ENCODE data around the gene BRIX1.

Gene BRIX1, protein sequence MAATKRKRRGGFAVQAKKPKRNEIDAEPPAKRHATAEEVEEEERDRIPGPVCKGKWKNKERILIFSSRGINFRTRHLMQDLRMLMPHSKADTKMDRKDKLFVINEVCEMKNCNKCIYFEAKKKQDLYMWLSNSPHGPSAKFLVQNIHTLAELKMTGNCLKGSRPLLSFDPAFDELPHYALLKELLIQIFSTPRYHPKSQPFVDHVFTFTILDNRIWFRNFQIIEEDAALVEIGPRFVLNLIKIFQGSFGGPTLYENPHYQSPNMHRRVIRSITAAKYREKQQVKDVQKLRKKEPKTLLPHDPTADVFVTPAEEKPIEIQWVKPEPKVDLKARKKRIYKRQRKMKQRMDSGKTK

DNA sequence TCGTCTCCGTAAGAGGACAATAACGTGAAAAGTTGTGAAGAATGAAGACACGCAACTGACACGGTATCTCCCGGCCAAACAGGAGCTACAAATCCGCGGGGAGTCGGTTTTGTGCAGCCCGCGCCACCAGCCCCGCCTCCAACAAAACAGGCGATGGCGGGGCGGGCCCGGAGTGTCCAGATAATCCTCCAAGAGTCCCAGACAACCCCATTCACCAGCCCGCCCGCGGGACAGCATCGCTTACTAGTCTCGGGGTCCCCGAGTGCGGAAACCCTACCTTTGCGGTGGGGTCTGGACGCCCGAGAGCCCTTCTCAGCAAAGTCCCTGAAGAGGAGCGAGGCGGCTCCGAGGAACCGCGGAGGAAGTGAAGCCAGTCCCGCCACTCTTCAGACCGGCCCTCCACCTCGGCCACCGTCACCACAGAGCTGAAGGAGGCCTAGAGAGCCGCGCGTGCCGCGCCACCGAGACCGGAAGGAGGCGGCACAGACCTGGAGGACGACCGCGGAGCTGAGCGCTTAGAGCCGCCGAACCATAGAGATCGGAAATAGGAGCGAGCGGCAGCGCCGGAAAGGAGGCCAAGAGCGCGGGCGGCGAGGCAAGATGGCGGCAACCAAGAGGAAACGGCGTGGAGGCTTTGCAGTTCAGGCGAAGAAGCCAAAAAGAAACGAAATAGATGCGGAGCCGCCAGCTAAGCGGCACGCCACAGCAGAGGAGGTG, at the start of gene BRIX1, which contains the start of gene RAD1:
Gene BRIX1 (plus strand): TSS at position 573 of the 717 bp plus-strand sequence. CDS start 28 bp downstream, at position 601.
Gene RAD1 (minus strand): TSS at position 366 of the 717 bp plus-strand sequence. CDS start 612 bp downstream, outside the sequence.
- ATAC-seq (peak; percentile 99), DNase-seq (peak; percentile 93)

DNA sequence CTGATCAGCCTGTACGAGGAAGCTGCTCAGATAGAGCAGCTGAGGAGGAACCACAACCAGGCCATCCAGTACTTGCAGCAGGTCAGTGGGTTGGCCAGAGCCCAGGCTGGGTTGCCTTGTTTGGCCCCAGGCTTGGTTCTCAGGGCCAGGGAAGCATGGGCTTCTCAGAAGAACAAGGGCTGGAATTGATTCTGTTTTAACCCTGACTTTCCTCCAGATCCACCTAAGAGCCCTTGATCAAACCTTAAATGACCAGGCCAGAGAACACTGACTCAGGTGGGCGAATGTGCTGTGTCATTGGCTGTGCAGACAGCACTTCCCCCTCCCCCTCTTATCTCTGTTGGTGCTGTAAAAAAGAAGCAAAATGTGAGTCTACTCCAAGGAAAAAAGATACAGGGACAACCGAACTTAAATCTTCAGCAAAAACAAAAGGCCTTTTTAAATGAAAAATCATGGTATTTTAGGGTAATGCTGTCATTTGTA, 48.5 kb upstream of the BRIX1 start:
- ATAC-seq: no peak
- DNase-seq: no peak

DNA sequence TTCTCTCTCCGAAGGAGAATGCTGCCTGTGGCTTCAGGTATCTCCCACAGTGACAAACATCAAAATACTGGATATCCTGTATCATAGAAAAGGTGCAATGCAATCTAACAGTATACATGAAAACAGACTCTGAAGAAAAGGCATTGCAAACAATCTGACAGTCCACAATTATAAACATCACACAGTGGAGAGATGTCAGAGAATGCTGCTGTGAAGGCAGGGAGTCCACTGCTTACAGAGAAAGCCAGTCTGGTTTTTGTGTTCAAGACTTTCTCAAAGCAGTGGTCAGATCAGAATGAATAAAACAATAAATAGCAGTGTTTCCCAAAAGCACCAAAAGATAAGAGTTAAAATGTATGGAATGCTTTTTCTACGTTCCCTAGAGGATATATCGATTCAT, 47.9 kb upstream of the BRIX1 start:
- no peak for ATAC-seq

DNA sequence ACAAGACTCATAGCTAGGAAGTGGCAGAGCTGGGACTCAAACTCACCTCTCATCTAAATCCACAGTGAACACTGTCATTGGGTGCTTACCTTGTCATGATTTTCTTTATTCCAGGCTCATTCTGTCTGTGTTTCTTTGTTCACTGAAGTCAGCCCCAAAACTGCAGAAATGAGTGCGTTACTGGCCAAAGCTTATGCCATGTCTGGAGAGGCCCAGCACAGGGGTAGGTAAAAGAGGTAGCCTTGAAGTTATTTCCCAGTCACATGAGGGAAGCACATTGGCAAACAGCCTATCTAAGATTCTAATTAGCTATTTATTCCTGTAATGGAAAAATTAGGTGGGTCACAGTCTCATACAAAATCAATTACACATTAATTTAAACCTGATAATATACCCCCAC, 46.7 kb upstream of the BRIX1 start:
- ATAC-seq: no peak
- no peak for DNase-seq

More for the DNA sequence above, 47.9 kb upstream of the BRIX1 start:
- DNase-seq: no peak

DNA sequence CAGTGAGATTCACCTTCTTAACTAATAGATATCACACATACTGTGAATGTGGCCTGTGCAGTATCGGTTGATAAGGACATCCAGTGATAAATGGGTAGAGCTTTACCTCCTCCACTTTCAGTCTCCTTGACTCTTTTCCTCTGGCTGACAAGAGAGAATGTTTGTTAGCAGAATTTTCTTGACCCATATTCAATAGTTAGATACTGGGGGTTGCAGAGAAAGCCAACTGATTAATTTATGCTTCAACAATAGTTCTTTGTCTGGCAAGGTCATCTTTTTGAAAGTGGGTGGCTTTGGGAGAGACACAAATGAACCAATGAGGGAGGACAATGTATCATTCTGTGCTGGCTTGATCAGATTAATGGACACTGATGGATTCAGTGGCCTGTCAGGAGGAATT, 46.3 kb upstream of the BRIX1 start:
- ATAC-seq (no peak), DNase-seq (no peak)

DNA sequence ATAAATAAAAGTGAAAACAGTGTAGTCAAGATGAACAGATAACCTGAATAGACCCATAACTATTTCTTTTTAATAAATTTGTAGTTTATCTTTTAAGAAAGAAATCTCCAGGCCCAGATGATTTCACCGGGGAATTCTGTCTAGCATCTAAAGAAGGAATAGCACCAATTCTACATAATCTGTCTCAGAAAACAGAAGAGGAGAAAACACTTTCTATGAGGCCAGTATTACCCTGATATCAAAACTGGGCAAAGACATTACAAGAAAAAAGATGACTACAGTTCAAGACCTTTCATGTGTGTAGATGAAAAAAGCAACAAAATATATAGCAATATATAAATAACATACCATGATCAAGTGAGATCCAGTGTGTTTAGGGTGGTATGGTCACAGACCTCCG, 45.1 kb upstream of the BRIX1 start:
- no peak for DNase-seq
- ATAC-seq: no peak

DNA sequence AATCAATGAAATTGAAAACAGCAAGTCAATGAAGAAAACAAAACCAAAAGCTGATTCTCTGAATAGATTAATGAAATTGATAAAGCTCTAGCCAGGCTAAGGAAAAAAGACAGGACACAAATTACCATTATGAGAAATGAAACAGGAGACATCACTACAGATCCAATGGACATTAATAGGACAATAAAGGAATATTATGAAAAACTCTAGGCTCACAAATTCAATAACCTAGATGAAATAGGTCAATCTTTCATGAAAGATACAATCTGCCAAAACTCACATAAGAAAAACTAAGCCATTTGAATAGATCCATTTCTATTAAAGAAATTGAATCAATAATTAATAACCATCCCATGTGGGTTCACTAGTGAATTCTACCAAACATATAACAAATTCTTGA, 39.2 kb upstream of the BRIX1 start:
- DNase-seq (no peak), ATAC-seq (no peak)

DNA sequence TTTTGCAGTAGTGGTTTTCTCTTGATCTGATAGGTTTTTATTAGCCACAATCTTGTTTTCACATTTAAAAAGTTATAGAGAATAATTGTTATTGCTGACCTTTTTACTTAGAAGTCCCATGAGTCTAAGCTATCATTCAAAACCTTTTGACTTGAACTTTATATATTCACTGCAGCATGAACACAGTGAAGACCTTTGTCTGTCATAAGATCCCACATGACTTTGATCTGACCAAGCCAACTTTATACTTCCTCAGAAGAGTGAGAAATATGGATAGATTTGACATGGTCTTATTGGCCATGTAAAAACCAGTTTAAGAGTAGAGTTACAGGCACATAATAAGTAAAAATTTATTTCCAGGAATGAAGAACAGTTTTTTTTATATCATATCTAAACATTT, 34.3 kb upstream of the BRIX1 start:
- DNase-seq (no peak), ATAC-seq (no peak)

DNA sequence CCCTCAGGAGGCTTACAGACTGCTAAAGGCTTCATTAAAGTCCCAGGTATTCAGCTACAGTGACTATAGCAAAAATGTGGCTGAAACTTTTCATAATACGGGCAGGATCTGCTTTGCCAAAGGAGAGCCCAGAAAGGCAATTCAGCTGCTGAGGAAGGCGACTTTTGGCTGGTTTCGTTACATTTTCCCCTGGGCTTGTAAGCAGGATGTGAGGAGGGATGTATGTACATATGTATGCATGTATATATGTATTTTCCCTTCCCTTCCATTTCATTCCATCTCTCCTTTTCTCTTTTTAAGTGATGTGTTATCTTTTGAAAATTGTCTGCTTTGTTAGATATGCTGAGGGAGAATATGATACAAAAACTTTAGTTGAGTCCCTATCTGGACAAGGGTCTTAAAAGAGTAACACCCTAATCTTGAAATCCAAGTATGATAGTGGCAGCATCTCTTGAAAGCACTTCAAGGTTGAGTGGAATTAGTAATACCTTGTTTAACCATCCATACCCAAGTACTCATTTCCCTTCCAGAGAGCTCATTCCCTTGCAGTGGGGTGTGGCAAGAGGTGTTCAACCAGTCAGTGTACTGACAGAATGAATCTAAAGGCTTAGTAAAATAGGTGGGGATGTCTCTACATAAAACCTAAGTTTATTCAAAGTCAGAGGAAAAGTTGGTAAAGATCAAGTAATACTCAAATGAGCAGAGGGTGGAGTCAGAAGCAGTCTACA, 29.0 kb upstream of the BRIX1 start:
- ATAC-seq: no peak
- DNase-seq: no peak

DNA sequence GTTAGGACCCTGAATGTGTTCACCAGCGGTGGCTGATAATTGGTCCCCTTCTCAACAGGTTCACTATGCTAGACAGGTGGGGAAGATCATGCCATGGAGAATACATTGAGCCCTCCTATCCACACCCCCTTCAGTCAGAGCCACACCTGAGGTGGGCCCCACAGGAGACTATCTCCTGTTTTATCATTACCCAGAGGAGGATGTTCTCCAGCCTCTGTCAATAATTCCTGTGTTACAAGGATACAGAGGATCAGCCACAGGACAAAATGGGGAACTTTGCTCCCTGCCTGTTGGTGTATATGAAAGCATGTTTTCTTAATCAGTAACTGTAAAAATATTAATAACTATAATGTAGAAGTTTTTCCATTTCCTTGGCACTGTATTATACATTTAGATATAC, 26.1 kb upstream of the BRIX1 start:
- ATAC-seq (no peak), DNase-seq (no peak)

DNA sequence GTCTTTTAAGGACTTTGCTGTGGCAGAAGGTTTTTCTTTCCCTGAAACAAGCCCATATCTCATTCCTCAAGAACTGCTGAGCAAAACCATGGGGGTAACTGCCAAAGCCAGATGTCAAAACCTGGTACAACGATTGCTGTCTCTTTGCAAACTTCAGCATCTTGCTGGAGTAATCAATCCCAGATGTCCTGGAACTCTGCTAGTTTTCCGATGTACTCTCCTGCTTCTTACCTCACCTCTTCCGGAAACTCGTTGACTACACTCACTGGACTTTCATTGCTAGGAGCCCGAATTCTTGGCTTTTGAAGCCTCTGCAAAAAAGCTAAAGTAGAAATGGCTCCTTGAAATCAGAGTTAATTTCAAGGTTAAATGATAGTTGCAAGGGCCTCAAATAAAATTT, 23.5 kb upstream of the BRIX1 start:
- DNase-seq: no peak
- no peak for ATAC-seq

DNA sequence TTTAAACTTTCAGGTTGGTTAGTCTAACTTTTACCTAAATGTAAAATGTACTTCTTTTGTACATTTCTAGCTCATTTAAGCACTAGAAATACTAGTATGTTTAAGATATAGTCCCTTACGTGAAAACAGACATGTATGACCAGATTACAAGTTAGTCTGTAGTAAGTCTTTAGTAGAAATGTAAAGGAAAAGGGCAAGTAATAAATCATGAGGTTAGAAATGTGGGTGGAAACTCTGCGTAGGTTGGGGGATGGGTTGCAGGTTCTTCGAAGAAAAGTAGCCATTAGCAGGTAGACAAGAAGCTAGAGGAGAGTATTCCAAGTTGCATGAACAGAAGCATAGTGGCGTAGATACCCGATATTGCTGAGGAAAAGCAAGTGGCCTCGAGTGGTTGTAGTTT, 23.1 kb upstream of the BRIX1 start:
- no peak for ATAC-seq
- no peak for DNase-seq

DNA sequence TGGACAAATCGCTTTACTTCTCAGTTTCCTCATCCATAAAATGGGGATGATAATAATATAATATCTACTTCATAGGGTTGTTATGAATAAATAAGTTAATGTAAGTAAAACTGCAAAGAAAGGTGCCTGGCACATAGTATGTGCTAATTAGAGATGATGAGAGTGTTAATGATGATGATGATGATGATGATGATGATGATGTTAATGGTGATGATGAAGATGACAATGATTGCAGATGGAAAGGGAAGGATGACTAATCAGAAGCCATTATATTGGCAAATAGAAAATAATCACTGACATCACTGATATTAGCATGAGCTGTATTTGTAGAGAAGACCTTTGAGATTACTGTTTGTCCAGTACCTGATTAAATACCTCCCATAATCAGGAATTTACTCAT, 20.8 kb upstream of the BRIX1 start:
- DNase-seq (no peak), ATAC-seq (no peak)

DNA sequence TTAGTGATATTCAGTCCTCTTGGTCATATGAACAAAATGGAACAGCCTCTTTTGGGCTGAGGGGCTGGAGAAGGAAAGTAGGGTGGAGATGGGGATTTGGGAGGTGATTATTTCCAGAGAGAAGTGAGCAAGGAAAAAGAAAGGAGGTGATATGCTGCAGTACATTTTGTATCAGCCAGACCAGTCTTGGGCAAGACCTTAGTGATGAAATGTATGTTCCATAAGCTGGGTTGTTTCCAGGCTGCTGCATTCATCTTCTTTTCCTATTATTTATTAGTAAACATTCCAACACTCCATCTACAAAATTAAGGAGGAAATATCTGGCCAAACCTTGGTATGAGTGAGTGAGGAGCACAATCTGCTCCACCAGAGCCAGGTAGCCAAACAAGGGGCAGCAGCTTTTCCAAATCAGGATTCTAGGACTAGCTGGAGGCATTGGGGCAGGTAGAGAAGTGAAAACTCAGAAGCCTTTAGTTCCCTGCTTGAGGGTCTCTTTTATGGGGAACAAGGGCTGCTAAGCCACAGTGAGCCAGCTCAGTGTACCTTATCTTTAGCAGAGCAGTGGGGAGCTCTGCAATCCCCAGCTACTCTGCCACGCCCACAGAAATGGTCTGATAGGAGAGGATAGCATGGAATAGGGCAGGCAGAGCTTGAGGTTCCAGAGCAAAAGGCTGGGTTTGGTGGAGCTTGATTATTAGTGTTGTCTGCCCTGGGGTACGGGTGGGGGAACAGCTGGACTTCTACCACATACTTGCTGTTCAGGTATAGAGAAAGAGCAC, 19.7 kb upstream of the BRIX1 start:
- no peak for ATAC-seq
- DNase-seq: no peak

DNA sequence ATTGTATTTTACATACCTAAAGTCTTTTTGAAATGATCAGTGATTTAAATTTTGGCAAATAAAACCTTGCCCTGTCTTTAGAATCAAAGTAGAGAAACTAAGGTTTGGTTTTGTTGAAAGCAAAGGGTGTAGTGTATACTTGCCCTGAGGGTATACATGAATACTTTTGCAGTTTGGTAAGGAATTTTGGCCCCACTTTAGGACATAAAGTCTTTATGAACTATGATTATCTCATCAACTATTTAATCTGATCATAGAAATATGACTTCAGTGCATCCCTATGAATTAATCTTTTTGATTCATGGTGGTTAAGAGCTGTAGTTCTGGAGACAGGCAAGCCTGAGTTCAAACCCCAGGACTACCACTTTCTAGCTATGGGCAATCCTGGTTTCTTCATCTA, 17.9 kb upstream of the BRIX1 start:
- ATAC-seq (no peak), DNase-seq (no peak)

DNA sequence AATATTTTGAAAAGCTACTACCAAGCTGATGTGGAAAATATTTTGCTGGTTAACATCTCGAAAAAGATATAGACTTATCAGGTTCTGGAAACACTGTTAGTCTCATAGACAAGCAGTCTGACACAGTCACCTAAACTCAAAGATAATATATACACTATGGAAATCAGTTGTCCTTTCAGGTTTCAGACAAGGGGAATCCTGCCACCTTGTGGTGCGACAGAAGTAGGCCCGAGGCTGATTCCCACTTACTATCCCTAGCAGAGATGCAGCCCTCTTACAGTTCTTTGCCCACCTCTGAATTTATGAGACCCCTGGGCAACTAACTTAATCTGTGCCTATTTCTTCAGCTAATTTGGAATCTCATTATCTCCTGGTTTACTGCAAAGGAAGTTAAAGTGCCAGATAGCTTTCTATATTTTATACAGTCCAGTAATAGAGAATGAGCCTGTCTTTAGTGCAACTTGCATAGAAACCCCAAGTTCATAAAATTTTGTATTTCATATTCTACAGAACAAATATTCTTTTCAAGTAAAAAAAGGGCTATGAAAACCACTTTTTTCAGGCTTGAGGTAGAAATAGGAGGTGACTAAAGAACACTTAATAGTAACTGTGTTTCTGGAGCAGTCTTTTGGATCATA, 17.1 kb upstream of the BRIX1 start:
- peak; percentile 62 for DNase-seq

DNA sequence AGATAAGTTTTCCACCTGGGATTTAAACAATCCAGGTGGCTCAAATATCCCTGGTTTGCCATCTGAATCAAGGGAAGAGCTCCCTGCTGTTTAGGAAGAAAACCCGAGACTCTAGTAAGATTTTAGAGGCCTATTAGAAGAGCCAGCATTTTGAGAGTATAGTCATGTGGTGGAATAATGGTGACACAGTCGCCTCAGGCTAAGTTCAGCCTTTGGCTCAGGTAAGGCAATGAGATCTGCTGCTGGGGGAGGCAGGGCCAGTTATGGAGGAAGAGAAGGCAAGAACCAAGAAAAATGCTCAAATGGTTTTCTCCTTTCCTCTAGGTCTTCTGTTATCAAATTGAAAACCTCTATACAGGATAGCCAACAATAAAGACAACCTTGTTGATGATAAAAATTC, 16.4 kb upstream of the BRIX1 start:
- DNase-seq (no peak), ATAC-seq (no peak)

More for the DNA sequence above, 17.1 kb upstream of the BRIX1 start:
- ATAC-seq: peak; percentile 57

DNA sequence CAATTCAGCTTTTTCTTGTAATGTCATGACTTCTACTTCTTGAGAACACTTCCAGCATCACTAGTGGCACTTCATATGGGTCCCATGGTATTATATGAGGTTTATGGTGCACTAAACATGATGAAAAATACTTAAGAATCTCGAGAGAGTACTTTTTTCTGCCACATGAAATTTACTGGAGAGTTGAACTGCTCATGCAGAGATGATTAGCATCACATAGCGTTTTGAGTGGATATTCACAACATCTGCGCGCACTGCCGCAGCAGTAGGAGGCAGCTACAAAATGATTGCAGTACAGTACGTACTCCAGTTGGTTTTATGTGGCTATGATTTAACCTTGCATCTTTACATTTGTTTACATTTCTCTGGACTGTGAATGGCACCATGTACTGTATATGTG, 14.9 kb upstream of the BRIX1 start:
- ATAC-seq (no peak), DNase-seq (no peak)

DNA sequence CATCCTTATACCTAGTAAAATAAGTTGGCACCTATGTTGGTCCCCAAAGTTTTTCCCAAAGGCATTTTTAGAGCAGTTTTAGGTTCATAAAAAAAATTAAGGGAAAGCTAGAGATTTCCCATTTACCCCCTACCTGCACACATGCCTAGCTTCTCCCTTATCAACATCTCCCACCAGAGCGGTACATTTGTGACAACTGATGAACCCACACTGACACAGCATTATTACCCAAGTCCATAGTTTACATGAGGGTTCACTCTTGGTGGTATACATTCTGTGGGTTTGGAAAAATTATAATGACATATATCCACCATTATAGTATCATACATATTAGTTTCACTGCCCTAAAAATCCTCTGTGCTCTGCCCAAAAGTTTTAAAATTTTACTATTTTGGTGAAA, 12.3 kb upstream of the BRIX1 start:
- no peak for DNase-seq
- no peak for ATAC-seq

DNA sequence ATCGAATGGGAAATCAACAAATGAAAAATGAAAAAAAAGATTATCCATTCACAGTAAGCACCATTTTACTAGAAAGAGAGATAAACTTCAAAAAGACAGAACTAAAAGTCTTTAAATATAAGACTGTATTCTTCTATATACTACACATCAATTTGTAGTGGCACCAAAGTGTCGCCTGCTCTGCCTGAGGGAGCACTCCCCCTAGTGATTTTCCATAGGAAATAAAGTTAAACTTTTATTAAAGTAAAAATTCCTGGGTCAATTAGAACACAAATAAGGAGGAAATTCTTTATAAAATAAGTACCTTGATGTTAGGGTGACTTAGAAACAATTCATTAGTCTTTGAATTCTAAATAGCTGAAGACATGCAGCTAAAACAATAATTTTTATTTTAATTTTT, 9.9 kb upstream of the BRIX1 start:
- DNase-seq (no peak), ATAC-seq (no peak)

DNA sequence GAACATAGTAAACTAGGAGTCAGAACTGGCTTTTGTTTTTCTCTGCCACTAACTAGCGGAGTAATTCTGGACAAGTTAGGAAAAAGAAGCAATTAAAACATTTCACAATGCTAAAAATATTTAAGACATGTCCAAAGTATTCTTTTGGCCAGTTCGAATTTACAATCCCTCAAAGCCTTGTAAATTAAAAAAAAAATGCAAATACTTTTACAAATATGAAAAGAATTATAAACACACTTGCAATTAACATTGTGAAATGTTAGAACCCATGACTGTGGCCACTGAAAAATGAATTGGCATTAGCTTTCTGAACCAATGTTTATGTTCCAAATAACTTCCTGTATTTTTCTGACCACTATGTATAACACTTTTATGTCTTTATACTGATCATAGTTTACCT, 2.4 kb upstream of the BRIX1 start:
- ATAC-seq (no peak), DNase-seq (no peak)
